GM12878 (cell line): ENCODE measurements around the gene GAS6. TPM values are rescaled to one million over a fixed set of nuclear protein-coding genes. Genes with fewer than 3 reads are reported as not detected.
"Not testable (repeated sequence)": the region's sequence is repeated elsewhere in the genome, so short reads cannot be mapped to it uniquely, and the experiment has no call there.

Source experiments
- ATAC-seq: fragments of 200-7000 bp; cut with Tn5 transposase; 3 replicates; pipeline ENCODE4 v1.9.1; 2020; ENCODE audit warnings: mild to moderate bottlenecking, moderate library complexity
- Bru-seq: library from RNA; stranded (reverse); fragments of 400-500 nt; gene quantifications from one replicate; lab custom pipeline; 2021; lab: Mats Ljungman, UMichigan
- BruChase-seq, 2 experiments: library from RNA; stranded (reverse); fragments of 400-500 nt; gene quantifications; one replicate each; lab custom pipeline; 2021; lab: Mats Ljungman, UMichigan
- BruUV-seq: library from RNA; stranded (reverse); fragments of 400-500 nt; replicated peaks from 2 replicates; lab custom pipeline; 2021; lab: Mats Ljungman, UMichigan
- CTCF ChIA-PET: fragments of 300-600 bp; sonication (Branson Sonifier 250); formaldehyde crosslinking; extraction: SDS; loops from one replicate; lab custom pipeline; 2021; ENCODE audit warnings: inconsistent platforms; lab: Yijun Ruan, JAX
- POLR2A ChIA-PET: fragments of 350-600 bp; formaldehyde crosslinking; extraction: SDS; loops from one replicate; lab custom pipeline; 2021; ENCODE audit warnings: inconsistent platforms; lab: Charles Lee
- RAD21 ChIA-PET: fragments of 300-600 bp; sonication (Branson Sonifier 250); formaldehyde crosslinking; loops from one replicate; lab custom pipeline; 2023; ENCODE audit warnings: antibody characterized with exemption; ENCODE audit not compliant: unreplicated experiment; lab: Charles Lee
- SMC1A ChIA-PET: fragments of 300-600 bp; sonication (Branson Sonifier 250); formaldehyde crosslinking; loops from one replicate; lab custom pipeline; 2023; ENCODE audit not compliant: unreplicated experiment, uncharacterized antibody; lab: Charles Lee
- DNase-seq: peaks from one replicate; pipeline ENCODE4 v3.0.0-alpha.2; 2011; ENCODE audit warnings: low read depth, low spot score
- FAIRE-seq: peaks from 3 replicates; lab custom pipeline; 2011; peaks lifted over from hg19 to GRCh38; lab: Jason Lieb, UNC
- H2AFZ ChIP-seq: 2 replicates; pipeline ENCODE4 v1.6.0; 2011; ENCODE audit warnings: low read depth, low read length, control low read depth; ENCODE audit not compliant: control insufficient read depth
- H3K27ac ChIP-seq: 2 replicates; pipeline ENCODE4 v1.5.1; 2011; ENCODE audit warnings: control low read depth; ENCODE audit not compliant: control insufficient read depth, insufficient read depth
- H3K27me3 ChIP-seq, 2 experiments: replicated peaks in 1 of 2; 2 replicates each; pipeline versions ENCODE4 v1.6.0 to v1.6.1; 2011; ENCODE audit warnings: low read length in 1 of 2; ENCODE audit not compliant: control insufficient read depth in 2 of 2, insufficient read depth in 2 of 2
- H3K36me3 ChIP-seq, 2 experiments: 2 replicates each; pipeline ENCODE4 v1.5.1; 2011; ENCODE audit warnings: low read length in 1 of 2; ENCODE audit not compliant: control insufficient read depth in 2 of 2, insufficient read depth in 2 of 2
- H3K4me1 ChIP-seq: 2 replicates; pipeline ENCODE4 v1.6.1; 2011; ENCODE audit warnings: mild to moderate bottlenecking, low read length, moderate library complexity, mixed read lengths; ENCODE audit not compliant: control insufficient read depth, insufficient read depth
- H3K4me2 ChIP-seq: 2 replicates; pipeline ENCODE4 v1.6.0; 2011; ENCODE audit warnings: control low read depth; ENCODE audit not compliant: control insufficient read depth, insufficient read depth
- H3K4me3 ChIP-seq: fragments of 200-600 bp; sonication (generic); 2 replicates; pipeline ENCODE4 v1.5.1; 2016
- H3K79me2 ChIP-seq: 2 replicates; pipeline ENCODE4 v1.6.0; 2011; ENCODE audit warnings: low read length; ENCODE audit not compliant: control insufficient read depth, insufficient read depth
- H3K9ac ChIP-seq: 2 replicates; pipeline ENCODE4 v1.8.0; 2011; ENCODE audit warnings: low read length, control low read depth, mixed read lengths; ENCODE audit not compliant: control insufficient read depth, insufficient read depth
- H3K9me3 ChIP-seq: replicated peaks from 3 replicates; pipeline ENCODE4 v1.5.1; 2011; ENCODE audit warnings: mild to moderate bottlenecking, low read length; ENCODE audit not compliant: control insufficient read depth, insufficient read depth
- H4K20me1 ChIP-seq: 2 replicates; pipeline ENCODE4 v1.6.0; 2011; ENCODE audit not compliant: control insufficient read depth, insufficient read depth
- CTCF ChIP-seq, 3 experiments: IDR thresholded peaks in 2 of 3; conservative IDR thresholded peaks in 1 of 3; 2 replicates each; pipeline ENCODE4 v1.5.1; 2011; ENCODE audit warnings: low read depth in 3 of 3, low read length in 3 of 3, mild to moderate bottlenecking in 3 of 3, control low read depth in 2 of 3, moderate library complexity in 2 of 3, inconsistent platforms in 1 of 3, mixed read lengths in 1 of 3; ENCODE audit not compliant: control insufficient read depth in 2 of 3, insufficient read depth in 1 of 3; ENCODE audit errors: extremely low read depth in 1 of 3
- HDAC6 ChIP-seq: fragments of 200-600 bp; sonication (generic); IDR thresholded peaks from one replicate; pipeline ENCODE4 v1.8.0; 2017; ENCODE audit warnings: antibody characterized with exemption; ENCODE audit not compliant: unreplicated experiment
- SUZ12 ChIP-seq: fragments of 200-600 bp; sonication (generic); IDR thresholded peaks from one replicate; pipeline ENCODE4 v1.6.1; 2018; ENCODE audit warnings: antibody characterized with exemption, mild to moderate bottlenecking; ENCODE audit not compliant: unreplicated experiment
- ZNF217 ChIP-seq: fragments of 450-650 bp; IDR thresholded peaks from 2 replicates; pipeline ENCODE4 v1.6.1; 2017; ENCODE audit warnings: antibody characterized with exemption, mild to moderate bottlenecking
- WGBS: methylation state at CpG from one replicate; pipeline ENCODE4 v1.1.6; 2016; ENCODE audit warnings: low lambda C conversion rate; ENCODE audit not compliant: insufficient replicate concordance, insufficient coverage; ENCODE audit errors: missing lambda C conversion rate; 5-methylcytosine and 5-hydroxymethylcytosine counted together
- in situ Hi-C: fragments of 300-500 bp; cut with MboI; formaldehyde crosslinking; loops from 9 replicates; pipeline ENCODE4 v1.14.3; 2018; ENCODE audit warnings: mixed read lengths
- intact Hi-C: fragments of 100-400 bp; cut with micrococcal nuclease; formaldehyde crosslinking; loops from one replicate; pipeline ENCODE4 v1.14.2; 2022; ENCODE audit not compliant: unreplicated experiment
- long read RNA-seq, 2 experiments: library from polyadenylated mRNA; unstranded; transcript quantifications; one replicate each; pipeline ENCODE4 v2.0.0, GENCODE V29; 2019 to 2020
- polyA minus RNA-seq, 3 experiments: library from RNA; depleted of rRNA, polyadenylated mRNA; stranded (reverse); fragments of >200 nt; gene quantifications; 2 replicates each; pipeline ENCODE4 v1.2.3, GENCODE V29; 2011
- polyA plus RNA-seq, 11 experiments: library from polyadenylated mRNA; depleted of rRNA in 4 of 11; unstranded in 6 of 11; stranded (reverse) in 5 of 11; fragments of >200 nt; fragmentation: Nextera tagmentation in 4 of 11; fragmentation: Illumina TruSeq in 1 of 11; extraction: Ambion mirVana in 4 of 11; extraction: Trizol in 1 of 11; gene quantifications; 1 replicate in 1 of 11; 2 replicates in 10 of 11; pipeline versions ENCODE4 v1.2.1 to v1.2.3, GENCODE V29; 2011 to 2016; ENCODE audit warnings: inconsistent platforms in 2 of 11, missing spikeins in 2 of 11, low read depth in 1 of 11
- total RNA-seq, 4 experiments: library from RNA; depleted of rRNA in 3 of 4; stranded (reverse); fragments of >200 nt in 3 of 4; fragmentation: Illumina TruSeq in 1 of 4; extraction: Trizol in 1 of 4; gene quantifications; 2 replicates each; pipeline versions ENCODE4 v1.2.1 to v1.2.3, GENCODE V29; 2013 to 2021
- TF ChIP-seq, protein P1 (sequence below): fragments of 450-650 bp; formaldehyde crosslinking; IDR thresholded peaks from 2 replicates; pipeline ENCODE4 v1.4.0; 2022; ENCODE audit warnings: mild to moderate bottlenecking, moderate library complexity

GAS6 gene
- total RNA-seq (2013; cell fraction: nucleolus; rRNA removed): 0.35 and 0.39 TPM in 2 replicates
- total RNA-seq (2014; rRNA removed): 0.11 TPM in 2 replicates
- total RNA-seq (2014; rRNA removed; fragmentation: Illumina TruSeq; extraction: Trizol): 0.09 TPM in 1 of 2 replicates, not detected in the other
- total RNA-seq (2021): 0.24 and 0.59 TPM in 2 replicates
- polyA plus RNA-seq (2011; ENCODE audit: low read depth): 0.16 TPM
- 0.04 and 0.06 TPM in 2 replicates for polyA plus RNA-seq (2011; rRNA removed)
- 0.05 and 0.07 TPM in 2 replicates for polyA plus RNA-seq (2011; cell fraction: cytosol; rRNA removed)
- 0.66 and 0.85 TPM in 2 replicates for polyA plus RNA-seq (2011; cell fraction: nucleus; rRNA removed)
- 0.41 and 0.74 TPM in 2 replicates for polyA plus RNA-seq (2012)
- 0.07 TPM in 1 of 2 replicates, not detected in the other for polyA plus RNA-seq (2014; fragmentation: Illumina TruSeq; extraction: Trizol)
- polyA plus RNA-seq (2014; fragmentation: Nextera tagmentation; extraction: Ambion mirVana): not detected
- polyA plus RNA-seq (2014; rRNA removed): 0.03 and 0.11 TPM in 2 replicates
- polyA plus RNA-seq (2016; fragmentation: Nextera tagmentation; extraction: Ambion mirVana): under 1 TPM; 0.36 to 0.38 TPM
- not detected in 2 replicates for polyA minus RNA-seq (2011; rRNA and poly(A)+ RNA removed)
- 0.80 TPM in 1 of 2 replicates, not detected in the other for polyA minus RNA-seq (2011; cell fraction: cytosol; rRNA and poly(A)+ RNA removed)
- polyA minus RNA-seq (2011; cell fraction: nucleus; rRNA and poly(A)+ RNA removed): 0.12 and 0.19 TPM in 2 replicates
- Bru-seq, nascent RNA: percentile 12 among the genes with signal in this experiment
- percentile 14 among the genes with signal in this experiment for BruChase-seq, experiment 1, labeled RNA remaining after a 6-hour chase
- BruChase-seq, experiment 2, labeled RNA remaining after a 2-hour chase: percentile 14 among the genes with signal in this experiment
- long read RNA-seq, experiment 1: 0 reads
- long read RNA-seq, experiment 2: 0 reads

GRCh38 chr13:113863524-113864272, at the start of gene GAS6:
TSS of gene GAS6 (minus strand) at chr13:113864076. CDS start at chr13:113863920, 156 bp downstream.
- H3K79me2 ChIP-seq: no peaks in the 10 kb centered on the region
- FAIRE-seq (no peak), DNase-seq (no peak), ATAC-seq (no peak; the same call in 1 of the 3 replicates)
- RAD21 ChIA-PET: no interaction called here
- peak within 1 kb of the TSS; percentile 86 for H3K4me2 ChIP-seq
- TF ChIP-seq SUZ12 (peak; percentile 83), CTCF (IDR thresholded peaks at IDR 0.05 in 2 of 3, conservative IDR thresholded peaks at IDR 0.05 in 1 of 3; ENCODE audit: control insufficient read depth in 2 of 3, extremely low read depth in 1 of 3, insufficient read depth in 1 of 3, low read depth in 3 of 3, low read length in 3 of 3) (no peak), HDAC6 (peak; percentile 81), ZNF217 (no peak)
- TF ChIP-seq, protein P1, sequence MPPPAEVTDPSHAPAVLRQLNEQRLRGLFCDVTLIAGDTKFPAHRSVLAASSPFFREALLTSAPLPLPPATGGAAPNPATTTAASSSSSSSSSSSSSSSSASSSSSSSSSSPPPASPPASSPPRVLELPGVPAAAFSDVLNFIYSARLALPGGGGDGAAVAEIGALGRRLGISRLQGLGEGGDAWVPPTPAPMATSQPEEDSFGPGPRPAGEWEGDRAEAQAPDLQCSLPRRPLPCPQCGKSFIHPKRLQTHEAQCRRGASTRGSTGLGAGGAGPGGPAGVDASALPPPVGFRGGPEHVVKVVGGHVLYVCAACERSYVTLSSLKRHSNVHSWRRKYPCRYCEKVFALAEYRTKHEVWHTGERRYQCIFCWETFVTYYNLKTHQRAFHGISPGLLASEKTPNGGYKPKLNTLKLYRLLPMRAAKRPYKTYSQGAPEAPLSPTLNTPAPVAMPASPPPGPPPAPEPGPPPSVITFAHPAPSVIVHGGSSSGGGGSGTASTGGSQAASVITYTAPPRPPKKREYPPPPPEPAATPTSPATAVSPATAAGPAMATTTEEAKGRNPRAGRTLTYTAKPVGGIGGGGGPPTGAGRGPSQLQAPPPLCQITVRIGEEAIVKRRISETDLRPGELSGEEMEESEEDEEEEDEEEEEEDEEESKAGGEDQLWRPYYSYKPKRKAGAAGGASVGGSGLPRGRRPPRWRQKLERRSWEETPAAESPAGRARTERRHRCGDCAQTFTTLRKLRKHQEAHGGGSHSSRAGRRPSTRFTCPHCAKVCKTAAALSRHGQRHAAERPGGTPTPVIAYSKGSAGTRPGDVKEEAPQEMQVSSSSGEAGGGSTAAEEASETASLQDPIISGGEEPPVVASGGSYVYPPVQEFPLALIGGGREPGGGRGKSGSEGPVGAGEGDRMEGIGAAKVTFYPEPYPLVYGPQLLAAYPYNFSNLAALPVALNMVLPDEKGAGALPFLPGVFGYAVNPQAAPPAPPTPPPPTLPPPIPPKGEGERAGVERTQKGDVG (CRISPR knock-in tag): no peak
- 4% methylated on average over 56 of the region's 116 CpGs for WGBS
- peak within 1 kb of the TSS; percentile 17; the same call in 1 of the 2 replicates for H2AFZ ChIP-seq
- peak within 1 kb of the TSS; percentile 57; the same call in 1 of the 2 replicates for H3K4me3 ChIP-seq
- no peaks in the 10 kb centered on the region for H3K36me3 ChIP-seq
- H3K9me3 ChIP-seq: peaks cover 2% of the 10 kb centered on the region; the same call in 2 of the 3 replicates
- no peaks in the 10 kb centered on the region for H4K20me1 ChIP-seq
- CTCF ChIA-PET: no interaction called here
- in situ Hi-C loops (no loop called here), intact Hi-C loops (no loop called here)
- H3K27me3 ChIP-seq: peaks cover 2 to 14% of the 10 kb centered on the region in 2 experiments
- H3K4me1 ChIP-seq: no peaks in the 10 kb centered on the region
- BruUV-seq: no TSS peak
- no peak within 1 kb of the TSS for H3K9ac ChIP-seq
- H3K27ac ChIP-seq: no peak within 1 kb of the TSS
- POLR2A ChIA-PET: no interaction called here
- SMC1A ChIA-PET: no interaction called here

GRCh38 chr13:113913408-113913807, 49.5 kb upstream of the GAS6 start:
- H2AFZ ChIP-seq, in situ Hi-C loops, DNase-seq, H3K79me2 ChIP-seq, RAD21 ChIA-PET, H3K4me3 ChIP-seq, ATAC-seq, H3K4me2 ChIP-seq, intact Hi-C loops, H3K9ac ChIP-seq, POLR2A ChIA-PET, H3K4me1 ChIP-seq, CTCF ChIA-PET, H3K9me3 ChIP-seq, H3K27me3 ChIP-seq, SMC1A ChIA-PET, H4K20me1 ChIP-seq, FAIRE-seq, H3K36me3 ChIP-seq, BruUV-seq, H3K27ac ChIP-seq: not testable (repeated sequence)
- 47% methylated on average over 7 of the region's 8 CpGs for WGBS
